T1000 (cell line): ENCODE measurements around the gene ITGA8.
"Not testable (repeated sequence)": the region's sequence is repeated elsewhere in the genome, so short reads cannot be mapped to it uniquely, and the experiment has no call there.

Experiments
- DNase-seq: peaks from one replicate; lab custom pipeline; 2025; ENCODE audit warnings: mixed read lengths; lab: John Stamatoyannopoulos, UW

Gene ITGA8

GRCh38 chr10:15719899-15720634 is at the start of gene ITGA8:
Gene ITGA8, minus strand, starts transcription at chr10:15719922. Its CDS starts 151 bp downstream, at chr10:15719771.
- no peak for DNase-seq

GRCh38 chr10:15764892-15765454 is 45.3 kb upstream of the ITGA8 start:
- no peak for DNase-seq

GRCh38 chr10:15763006-15763405 is 43.3 kb upstream of the ITGA8 start:
- DNase-seq = no peak

DNA sequence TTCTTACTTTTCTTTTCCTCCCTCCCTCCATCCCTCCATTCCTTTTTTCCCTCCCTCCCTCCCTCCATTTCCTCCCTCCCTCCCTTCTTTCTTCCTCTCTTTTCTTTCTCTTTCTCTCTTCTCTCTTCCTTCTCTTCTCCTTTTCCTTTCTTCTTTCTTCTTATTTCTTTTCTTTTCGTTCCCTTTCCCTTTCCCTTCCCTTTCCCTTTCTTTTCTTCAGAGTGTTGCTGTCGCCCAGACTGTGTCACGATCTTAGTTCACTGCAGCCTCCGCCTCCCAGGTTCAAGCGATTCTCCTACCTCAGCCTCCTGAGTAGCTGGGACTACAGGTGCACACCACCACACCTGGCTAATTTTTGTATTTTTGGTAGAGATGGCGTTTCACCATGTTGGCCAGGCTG is 42.5 kb upstream of the ITGA8 start:
- DNase-seq = not testable (repeated sequence)

GRCh38 chr10:15761224-15761623 is 41.5 kb upstream of the ITGA8 start:
- DNase-seq = not testable (repeated sequence)

GRCh38 chr10:15760681-15761080 is 41.0 kb upstream of the ITGA8 start:
- no peak for DNase-seq

DNA sequence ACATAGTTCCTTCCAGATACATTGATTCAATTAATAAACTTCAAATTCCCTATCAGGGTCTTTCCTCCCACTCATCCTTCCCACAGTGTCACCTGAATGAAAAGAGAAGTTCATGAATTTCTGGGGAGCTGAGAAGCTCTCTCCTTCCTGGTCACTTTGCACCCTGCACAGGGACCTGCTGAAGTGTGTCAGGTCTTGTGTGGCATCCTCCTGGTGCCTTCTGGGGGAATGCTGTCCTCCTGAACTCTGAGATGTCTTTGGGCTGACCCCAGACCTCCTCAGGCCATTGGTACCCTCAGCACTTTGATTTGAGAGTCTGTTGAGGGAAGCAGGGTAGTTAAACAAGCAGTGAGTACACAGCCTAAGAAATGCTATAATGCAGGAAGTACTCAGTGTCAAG is 39.5 kb upstream of the ITGA8 start:
- no peak for DNase-seq

GRCh38 chr10:15758618-15759017 is 38.9 kb upstream of the ITGA8 start:
- DNase-seq = no peak

- DNase-seq = no peak
Measured at GRCh38 chr10:15754937-15755336, 35.2 kb upstream of the ITGA8 start.

DNA sequence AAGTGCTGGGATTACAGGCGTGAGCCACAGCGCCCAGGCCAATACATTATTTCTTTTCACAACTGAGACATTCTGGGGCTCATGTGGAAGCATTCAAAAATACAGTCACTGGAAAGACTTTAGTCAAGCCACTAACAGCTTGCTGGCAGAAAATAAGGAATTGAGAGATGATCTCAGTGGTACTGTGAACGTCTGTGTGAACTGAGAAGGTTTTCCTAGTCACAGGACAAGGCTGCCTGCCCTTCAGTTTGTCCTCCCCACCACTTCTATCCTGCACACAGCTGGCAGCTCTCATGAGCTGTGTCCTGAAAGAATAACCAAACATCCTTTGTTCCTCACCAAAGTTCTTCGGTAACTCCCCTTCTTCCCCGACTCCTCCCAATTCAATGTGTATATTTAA is 31.3 kb upstream of the ITGA8 start:
- DNase-seq = no peak

DNA sequence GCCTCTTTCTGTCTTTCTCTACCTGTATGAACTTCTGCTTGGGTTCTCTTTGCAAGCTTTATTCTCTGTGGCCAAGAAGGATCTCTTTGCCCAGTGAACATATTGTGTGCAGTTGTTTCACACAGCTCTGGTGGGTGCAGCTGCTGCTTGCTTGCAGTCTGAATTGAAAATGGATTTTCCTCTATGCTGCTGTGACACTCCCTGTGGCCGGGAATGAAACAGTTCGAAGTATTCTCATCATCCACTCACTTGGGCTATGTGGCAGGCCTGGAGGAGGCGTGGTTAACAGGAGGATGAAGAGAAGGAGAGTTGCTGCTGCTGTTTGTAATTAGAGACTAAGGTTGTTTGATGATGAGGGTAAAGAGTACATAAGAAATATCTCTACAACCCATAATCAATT is 28.4 kb upstream of the ITGA8 start:
- no peak for DNase-seq

GRCh38 chr10:15747632-15748031 is 27.9 kb upstream of the ITGA8 start:
- DNase-seq = no peak

DNA sequence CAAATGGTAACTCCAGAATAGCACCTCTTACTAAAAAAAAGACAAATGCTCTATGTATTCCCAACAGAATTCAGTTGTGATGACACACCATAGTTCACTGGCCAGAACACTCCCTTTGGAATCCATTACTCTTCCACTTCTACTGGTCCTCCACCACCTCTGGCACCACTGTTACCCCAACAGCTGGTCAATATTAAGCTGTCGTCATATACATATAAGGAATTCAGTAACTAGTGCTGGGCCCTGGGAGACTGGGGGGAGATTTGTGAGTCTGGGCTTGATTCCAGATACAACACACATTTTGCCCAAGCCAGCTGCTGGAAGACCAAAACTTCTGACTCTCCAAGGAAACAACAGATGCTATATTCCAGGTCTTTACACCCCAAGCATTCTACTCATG is 26.0 kb upstream of the ITGA8 start:
- no peak for DNase-seq

DNA sequence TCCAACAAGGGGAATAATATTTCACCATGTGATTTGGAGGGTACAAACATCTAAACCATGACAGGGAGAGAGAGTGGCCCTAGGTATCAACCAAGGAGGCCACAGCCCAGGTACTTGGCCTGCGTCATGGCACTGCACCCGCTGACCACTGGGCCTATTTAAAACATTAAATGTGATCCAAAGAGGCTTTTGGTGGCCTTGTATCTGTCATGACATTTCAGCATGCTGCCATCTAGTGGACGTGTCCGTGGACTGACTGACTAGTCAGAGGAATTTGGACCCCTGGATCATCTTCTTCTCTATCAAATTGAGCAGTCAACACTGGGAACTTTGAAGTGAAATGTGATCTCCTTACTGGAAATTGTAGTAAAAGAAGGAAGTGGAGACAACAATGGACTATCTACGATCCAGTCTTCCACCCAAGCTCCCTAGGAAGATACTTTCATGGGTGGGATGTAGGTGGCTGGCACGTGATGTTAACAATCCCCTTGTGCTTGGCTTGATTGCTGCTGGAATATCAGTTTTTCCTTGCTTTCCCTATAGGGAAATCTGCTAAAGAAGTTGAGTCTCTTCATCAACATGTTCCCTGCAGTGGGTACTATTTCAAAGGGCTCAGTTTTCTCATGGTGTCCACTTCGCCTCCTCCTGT is 24.6 kb upstream of the ITGA8 start:
- DNase-seq = no peak

DNA sequence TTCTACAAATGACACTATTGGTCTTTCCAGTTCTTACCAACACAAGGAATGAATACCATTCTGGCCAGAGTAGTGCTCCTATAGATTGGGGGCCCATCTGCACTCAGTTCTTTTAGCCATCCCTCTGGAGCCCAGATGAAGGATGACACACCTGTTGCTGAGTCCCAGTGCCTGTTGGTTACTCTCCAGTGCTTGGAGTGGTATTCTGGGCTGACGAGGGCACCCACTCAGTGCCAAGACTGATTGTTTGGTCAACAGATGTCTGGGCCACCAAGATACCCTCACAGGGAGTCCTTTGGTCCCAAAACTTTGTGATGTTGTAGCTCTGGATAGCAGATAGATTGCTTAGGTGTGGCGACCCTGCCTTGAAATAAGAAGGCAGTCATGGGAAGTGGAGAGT is 23.7 kb upstream of the ITGA8 start:
- DNase-seq = no peak

GRCh38 chr10:15742836-15743235 is 23.1 kb upstream of the ITGA8 start:
- DNase-seq = no peak

DNA sequence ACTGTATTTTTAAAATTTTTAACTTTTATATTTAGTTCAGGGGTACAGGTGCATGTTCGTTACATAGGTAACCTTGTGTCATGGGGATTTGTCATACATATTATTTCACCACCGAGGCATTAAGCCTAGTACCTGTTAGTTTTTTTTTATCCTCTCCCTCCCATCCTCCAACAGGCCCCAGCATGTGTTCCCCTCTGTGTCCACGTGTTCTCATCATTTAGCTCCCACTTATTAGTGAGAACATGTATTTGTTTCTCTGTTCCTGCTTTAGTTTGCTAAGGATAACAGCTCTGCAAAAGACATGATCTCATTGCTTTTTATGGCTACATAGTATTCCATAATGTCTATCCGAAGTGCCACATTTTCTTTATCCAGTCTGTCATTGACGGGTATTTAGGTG is 22.4 kb upstream of the ITGA8 start:
- no peak for DNase-seq

DNA sequence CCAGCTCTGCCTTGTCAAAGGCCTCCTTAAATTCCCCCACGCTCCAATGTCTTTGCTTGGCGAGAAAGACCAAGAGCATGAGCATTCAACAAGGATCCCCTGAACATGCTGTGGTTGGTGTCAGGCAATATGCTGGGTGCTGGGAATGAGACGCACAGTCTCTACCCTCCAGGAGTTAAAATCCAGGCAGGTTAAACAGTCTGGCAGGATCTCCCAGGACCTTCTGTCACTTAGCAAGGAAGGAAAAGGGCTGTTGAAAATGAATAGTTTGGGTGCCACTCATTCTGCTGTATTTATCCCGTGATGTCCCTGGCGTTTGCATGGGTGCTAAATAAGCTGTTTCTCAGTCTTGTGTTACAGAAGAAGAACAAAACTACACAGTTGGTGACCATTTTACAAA is 21.9 kb upstream of the ITGA8 start:
- DNase-seq = no peak

DNA sequence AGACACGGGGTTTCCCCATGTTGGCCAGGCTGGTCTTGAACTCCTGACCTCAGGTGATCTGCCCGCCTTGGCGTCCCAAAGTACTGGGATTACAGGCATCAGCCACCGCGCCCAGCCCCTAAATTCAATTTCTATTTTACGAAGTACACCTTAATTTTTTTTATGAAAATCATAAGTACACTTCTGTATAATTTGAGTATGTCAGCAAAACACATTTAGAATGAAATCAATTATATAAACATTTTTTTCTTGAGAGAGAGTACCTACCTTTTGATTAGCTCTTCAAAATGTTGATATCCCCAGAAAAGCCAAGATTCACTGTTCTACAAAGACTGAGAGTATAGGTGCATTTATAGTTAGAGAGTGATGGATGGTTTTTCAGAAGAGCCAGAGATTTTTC is 20.5 kb upstream of the ITGA8 start:
- no peak for DNase-seq

- no peak for DNase-seq
Measured at GRCh38 chr10:15739254-15739970, 19.7 kb upstream of the ITGA8 start.

GRCh38 chr10:15738270-15738925 is 18.7 kb upstream of the ITGA8 start:
- no peak for DNase-seq

DNA sequence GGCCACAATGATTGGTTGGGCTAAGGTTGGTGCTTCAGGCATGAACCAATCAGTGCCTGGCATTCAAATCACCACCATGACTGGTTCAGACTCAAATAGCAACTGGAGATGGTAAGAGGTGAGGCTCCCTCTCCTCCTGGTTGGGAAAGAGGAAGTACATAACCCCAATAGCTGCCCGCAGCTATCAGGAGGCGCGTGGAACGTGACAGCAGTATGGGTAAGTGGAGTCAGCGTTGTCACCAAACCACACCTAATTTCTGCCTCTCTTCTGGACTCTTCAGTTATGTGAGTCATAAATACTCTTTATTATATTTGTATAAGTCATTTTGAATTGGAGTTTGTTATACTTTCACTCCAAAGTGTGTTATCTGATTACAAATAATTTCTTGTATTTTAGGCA is 17.9 kb upstream of the ITGA8 start:
- no peak for DNase-seq
